Mucosa of rectum (tissue), 2 donors: ENCODE results near the gene GSTT4.
"Not testable (repeated sequence)": the region's sequence is repeated elsewhere in the genome, so short reads cannot be mapped to it uniquely, and the experiment has no call there.

ENCODE experiments used
- H3K27ac ChIP-seq, 2 donors: one replicate each; pipeline ENCODE4 v1.7.0; 2013; ENCODE audit warnings: inconsistent platforms in 2 of 2, low read depth in 2 of 2, low read length in 2 of 2
- H3K27me3 ChIP-seq, 2 donors: one replicate each; pipeline ENCODE4 v1.7.0; 2013; ENCODE audit warnings: low read length in 2 of 2; ENCODE audit not compliant: control insufficient read depth in 2 of 2, insufficient read depth in 2 of 2
- H3K36me3 ChIP-seq, 2 donors: one replicate each; pipeline ENCODE4 v1.7.0; 2013; ENCODE audit warnings: low read length in 2 of 2; ENCODE audit not compliant: control insufficient read depth in 2 of 2, insufficient read depth in 2 of 2
- H3K4me1 ChIP-seq, 2 donors: one replicate each; pipeline ENCODE4 v1.7.0; 2013; ENCODE audit warnings: low read length in 2 of 2, mild to moderate bottlenecking in 1 of 2; ENCODE audit not compliant: control insufficient read depth in 2 of 2, insufficient read depth in 2 of 2
- H3K4me3 ChIP-seq, 2 donors: one replicate each; pipeline ENCODE4 v1.7.0; 2013; ENCODE audit warnings: low read length in 2 of 2
- H3K9ac ChIP-seq, 2 donors: one replicate each; pipeline ENCODE4 v1.7.0; 2013; ENCODE audit warnings: low read length in 2 of 2, low read depth in 1 of 2, mild to moderate bottlenecking in 1 of 2
- H3K9me3 ChIP-seq, 2 donors: one replicate each; pipeline ENCODE4 v1.7.0; 2013; ENCODE audit warnings: low read length in 2 of 2; ENCODE audit not compliant: control insufficient read depth in 2 of 2
- donor health status: healthy.
- donor health status: Normal muscosa, but diverticular disease.

GSTT4 gene

GRCh38 chr22:23955886-23956285 lies 49.4 kb downstream of the GSTT4 start:
- not testable (repeated sequence) for H3K27me3 ChIP-seq, H3K4me1 ChIP-seq, H3K4me3 ChIP-seq, H3K27ac ChIP-seq, H3K36me3 ChIP-seq, H3K9ac ChIP-seq, H3K9me3 ChIP-seq

GRCh38 chr22:23954991-23955305 lies 50.3 kb downstream of the GSTT4 start:
- not testable (repeated sequence) for H3K9ac ChIP-seq, H3K27me3 ChIP-seq, H3K27ac ChIP-seq, H3K36me3 ChIP-seq, H3K4me1 ChIP-seq, H3K4me3 ChIP-seq, H3K9me3 ChIP-seq

- not testable (repeated sequence) for H3K9ac ChIP-seq, H3K4me1 ChIP-seq, H3K27me3 ChIP-seq, H3K9me3 ChIP-seq, H3K4me3 ChIP-seq, H3K36me3 ChIP-seq, H3K27ac ChIP-seq
Measured at GRCh38 chr22:23954193-23954990, 50.9 kb downstream of the GSTT4 start.

- H3K27ac ChIP-seq, H3K4me3 ChIP-seq, H3K9ac ChIP-seq, H3K4me1 ChIP-seq, H3K9me3 ChIP-seq, H3K36me3 ChIP-seq, H3K27me3 ChIP-seq: not testable (repeated sequence)
Measured at GRCh38 chr22:23953485-23953884, 51.8 kb downstream of the GSTT4 start.

GRCh38 chr22:23952794-23953405 lies 52.4 kb downstream of the GSTT4 start:
- not testable (repeated sequence) for H3K9ac ChIP-seq, H3K27ac ChIP-seq, H3K36me3 ChIP-seq, H3K9me3 ChIP-seq, H3K4me3 ChIP-seq, H3K27me3 ChIP-seq, H3K4me1 ChIP-seq

- not testable (repeated sequence) for H3K4me3 ChIP-seq, H3K9ac ChIP-seq, H3K27me3 ChIP-seq, H3K4me1 ChIP-seq, H3K36me3 ChIP-seq, H3K27ac ChIP-seq, H3K9me3 ChIP-seq
Measured at GRCh38 chr22:23951383-23951782, 53.9 kb downstream of the GSTT4 start.

GRCh38 chr22:23949764-23950163 lies 55.5 kb downstream of the GSTT4 start:
- not testable (repeated sequence) for H3K9me3 ChIP-seq, H3K27me3 ChIP-seq, H3K36me3 ChIP-seq, H3K9ac ChIP-seq, H3K4me1 ChIP-seq, H3K27ac ChIP-seq, H3K4me3 ChIP-seq
